CD4-positive, alpha-beta T cell treated with Interleukin-15 for 4 hours (primary cell): ENCODE measurements around the gene F5.
"Not testable (repeated sequence)": the region's sequence is repeated elsewhere in the genome, so short reads cannot be mapped to it uniquely, and the experiment has no call there.

Source experiments
- DNase-seq: peaks from one replicate; pipeline ENCODE4 v3.0.0-alpha.2; 2020; ENCODE audit warnings: low spot score

The F5 gene

GRCh38 chr1:169538998-169539871 is 47.0 kb downstream of the F5 start:
- no peak for DNase-seq

GRCh38 chr1:169534653-169535052 is 51.6 kb downstream of the F5 start:
- no peak for DNase-seq

- DNase-seq = not testable (repeated sequence)
Measured at GRCh38 chr1:169533528-169534190, 52.6 kb downstream of the F5 start.

- no peak for DNase-seq
Measured at GRCh38 chr1:169530448-169530847, 55.8 kb downstream of the F5 start.

- DNase-seq = no peak
Measured at GRCh38 chr1:169529068-169529642, 57.1 kb downstream of the F5 start.

GRCh38 chr1:169528215-169529067 is 57.8 kb downstream of the F5 start:
- no peak for DNase-seq

- DNase-seq = no peak
Measured at GRCh38 chr1:169527451-169528214, 58.6 kb downstream of the F5 start.

- DNase-seq = no peak
Measured at GRCh38 chr1:169527001-169527400, 59.3 kb downstream of the F5 start.

GRCh38 chr1:169526120-169526832 is 60.0 kb downstream of the F5 start:
- no peak for DNase-seq

GRCh38 chr1:169525391-169525790 is 60.9 kb downstream of the F5 start:
- DNase-seq = no peak

GRCh38 chr1:169523904-169524303 is 62.4 kb downstream of the F5 start:
- no peak for DNase-seq

GRCh38 chr1:169521226-169521625 is 65.1 kb downstream of the F5 start:
- DNase-seq = no peak

GRCh38 chr1:169517558-169518186 is 68.6 kb downstream of the F5 start:
- DNase-seq = no peak

- no peak for DNase-seq
Measured at GRCh38 chr1:169515641-169516040, 70.6 kb downstream of the F5 start.

- no peak for DNase-seq
Measured at GRCh38 chr1:169514566-169515270, 71.6 kb downstream of the F5 start.

- no peak for DNase-seq
Measured at GRCh38 chr1:169513208-169513607, 73.1 kb downstream of the F5 start.

- DNase-seq = no peak
Measured at GRCh38 chr1:169511316-169512005, 74.8 kb downstream of the F5 start.

- DNase-seq = no peak
Measured at GRCh38 chr1:169510060-169510459, 76.2 kb downstream of the F5 start.

GRCh38 chr1:169509354-169509753 is 76.9 kb downstream of the F5 start:
- no peak for DNase-seq
